CD4-positive, alpha-beta T cell treated with Interleukin-17A for 1 hour (primary cell): ENCODE results near the gene PPP2R5D.
"Not testable (repeated sequence)": the region's sequence is repeated elsewhere in the genome, so short reads cannot be mapped to it uniquely, and the experiment has no call there.

Experiments
- DNase-seq: peaks from one replicate; pipeline ENCODE4 v3.0.0-alpha.2; 2020

PPP2R5D gene

DNA sequence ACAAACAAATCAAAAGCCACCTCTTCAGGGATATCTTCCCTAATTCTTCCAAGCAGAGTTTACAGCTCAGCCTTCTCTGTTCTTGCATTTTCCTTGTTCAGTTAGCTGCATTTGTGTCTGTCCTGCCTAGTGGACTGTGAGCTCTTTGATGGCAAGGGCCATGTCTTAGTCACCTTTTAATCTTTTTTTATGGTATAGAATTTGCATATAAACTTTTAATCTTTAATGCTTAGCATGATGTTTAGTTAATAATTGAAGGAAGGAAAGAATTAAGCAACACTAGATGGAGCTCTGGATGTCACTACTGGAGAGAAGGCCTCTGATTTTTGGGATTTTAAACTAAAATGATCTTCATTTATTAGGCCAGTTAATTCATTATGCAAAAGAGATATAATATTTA is 12.1 kb downstream of the PPP2R5D start:
- no peak for DNase-seq

DNA sequence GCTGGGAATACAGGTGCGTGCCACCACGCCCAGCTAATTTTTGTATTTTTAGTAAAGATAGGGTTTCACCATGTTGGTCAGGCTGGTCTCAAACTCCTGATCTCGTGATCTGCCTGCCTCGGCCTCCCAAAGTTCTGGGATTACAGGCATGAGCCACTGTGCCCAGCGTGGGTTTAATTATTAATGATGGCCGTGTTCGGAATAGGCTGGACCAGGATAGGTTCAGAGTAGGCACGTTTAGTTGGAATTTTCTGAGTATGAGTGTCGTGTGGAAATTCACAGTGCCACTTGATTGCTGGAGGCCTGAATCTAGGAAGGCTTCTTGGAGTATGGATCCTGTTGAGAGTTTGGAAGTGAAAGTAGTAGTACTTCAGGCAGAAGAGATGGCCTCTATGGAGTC is 13.8 kb downstream of the PPP2R5D start:
- not testable (repeated sequence) for DNase-seq

DNA sequence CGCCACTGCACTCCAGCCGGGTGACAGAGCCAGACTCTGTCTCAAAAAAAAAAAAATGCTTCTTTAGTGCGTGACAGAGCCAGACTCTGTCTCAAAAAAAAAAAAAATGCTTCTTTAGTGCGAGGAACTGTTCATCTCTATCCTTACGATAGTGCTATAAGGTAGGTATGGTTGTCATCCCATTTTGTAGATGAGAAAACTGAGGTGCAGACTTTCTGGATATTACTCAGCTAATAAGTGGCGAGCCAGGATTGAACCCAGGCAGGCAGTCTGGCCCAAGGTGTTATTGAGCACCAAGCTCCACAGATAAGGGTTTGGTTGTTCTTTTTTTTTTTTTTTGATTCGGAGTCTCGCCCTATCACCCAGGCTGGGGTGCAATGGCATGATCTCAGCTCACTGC is 17.5 kb downstream of the PPP2R5D start:
- no peak for DNase-seq

DNA sequence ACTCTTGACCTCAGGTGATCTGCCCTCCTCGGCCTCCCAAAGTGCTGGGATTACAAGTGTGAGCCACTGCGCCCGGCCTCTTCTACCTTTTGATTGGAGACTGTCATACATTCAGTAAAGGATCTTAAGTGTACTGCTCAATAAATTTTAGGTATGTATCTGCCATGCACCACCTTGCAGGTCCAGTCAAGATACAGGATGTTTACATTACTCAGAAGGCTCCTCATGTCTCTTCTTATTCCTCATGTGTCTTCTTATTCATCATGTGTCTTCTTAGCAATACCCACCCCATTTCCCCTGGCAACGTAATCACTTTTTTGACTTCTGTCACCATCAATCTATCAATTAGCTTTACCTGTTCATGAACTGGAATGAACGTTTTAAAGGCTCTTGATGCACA is 21.5 kb downstream of the PPP2R5D start:
- no peak for DNase-seq

DNA sequence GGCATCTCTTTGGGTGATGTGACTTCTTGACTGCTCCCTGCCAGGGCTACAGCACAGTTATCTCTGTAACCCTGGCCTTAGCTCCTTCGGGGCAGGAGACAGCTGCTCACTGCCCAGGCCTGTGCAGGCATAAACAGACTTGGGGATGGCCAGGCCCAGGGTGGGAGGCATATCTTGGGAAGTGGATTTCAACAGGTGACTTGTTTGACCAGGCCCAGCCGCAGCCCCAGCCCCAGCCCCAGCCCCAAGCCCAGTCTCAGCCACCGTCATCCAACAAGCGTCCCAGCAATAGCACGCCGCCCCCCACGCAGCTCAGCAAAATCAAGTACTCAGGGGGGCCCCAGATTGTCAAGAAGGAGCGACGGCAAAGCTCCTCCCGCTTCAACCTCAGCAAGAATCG is 21.9 kb downstream of the PPP2R5D start:
- DNase-seq = no peak

DNA sequence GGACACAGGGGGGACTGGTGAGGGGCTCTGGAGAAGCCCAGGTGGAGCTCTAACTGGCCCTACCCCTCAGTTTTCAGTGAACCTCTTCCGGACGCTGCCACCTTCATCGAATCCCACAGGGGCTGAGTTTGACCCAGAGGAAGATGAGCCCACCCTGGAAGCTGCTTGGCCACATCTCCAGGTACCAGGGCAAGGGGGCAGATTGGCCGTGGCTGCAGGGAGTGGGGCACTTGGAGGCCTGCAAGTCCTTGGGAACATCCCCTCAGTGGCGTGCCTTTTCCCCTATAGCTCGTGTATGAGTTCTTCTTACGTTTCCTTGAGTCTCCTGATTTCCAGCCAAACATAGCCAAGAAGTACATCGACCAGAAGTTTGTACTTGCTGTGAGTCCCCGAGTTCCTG is 22.8 kb downstream of the PPP2R5D start:
- no peak for DNase-seq

DNA sequence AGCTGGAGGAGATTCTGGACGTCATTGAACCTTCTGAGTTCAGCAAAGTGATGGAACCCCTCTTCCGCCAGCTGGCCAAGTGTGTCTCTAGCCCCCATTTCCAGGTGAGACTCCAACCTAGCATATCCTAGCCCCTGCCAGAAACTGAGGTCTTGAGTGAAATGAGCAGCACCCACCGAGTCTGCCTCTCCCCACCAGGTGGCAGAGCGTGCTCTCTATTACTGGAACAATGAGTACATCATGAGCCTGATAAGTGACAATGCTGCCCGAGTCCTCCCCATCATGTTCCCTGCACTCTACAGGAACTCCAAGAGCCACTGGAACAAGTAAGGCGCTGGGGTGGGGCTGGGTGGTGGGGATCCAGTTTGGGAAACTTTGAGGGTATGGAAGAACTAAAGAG is 24.8 kb downstream of the PPP2R5D start:
- DNase-seq = peak; percentile 46

DNA sequence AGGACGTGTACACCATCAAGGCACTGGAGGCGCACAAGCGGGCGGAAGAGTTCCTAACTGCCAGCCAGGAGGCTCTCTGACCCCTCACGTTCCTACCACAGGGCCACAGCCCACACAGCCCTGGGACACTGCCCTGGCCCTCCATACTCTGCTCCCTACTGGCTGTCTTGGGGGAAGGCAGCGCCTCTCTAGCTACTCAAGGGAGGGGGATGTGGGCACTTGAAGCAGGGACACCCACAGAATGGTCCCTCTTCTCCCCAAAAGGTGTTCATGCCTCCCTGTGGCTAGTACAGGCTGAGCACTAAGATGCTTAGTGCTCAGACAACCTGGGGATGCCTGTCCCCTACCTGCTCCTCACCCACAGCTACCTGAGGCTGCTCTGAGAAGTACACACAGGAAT is 26.8 kb downstream of the PPP2R5D start:
- no peak for DNase-seq

DNA sequence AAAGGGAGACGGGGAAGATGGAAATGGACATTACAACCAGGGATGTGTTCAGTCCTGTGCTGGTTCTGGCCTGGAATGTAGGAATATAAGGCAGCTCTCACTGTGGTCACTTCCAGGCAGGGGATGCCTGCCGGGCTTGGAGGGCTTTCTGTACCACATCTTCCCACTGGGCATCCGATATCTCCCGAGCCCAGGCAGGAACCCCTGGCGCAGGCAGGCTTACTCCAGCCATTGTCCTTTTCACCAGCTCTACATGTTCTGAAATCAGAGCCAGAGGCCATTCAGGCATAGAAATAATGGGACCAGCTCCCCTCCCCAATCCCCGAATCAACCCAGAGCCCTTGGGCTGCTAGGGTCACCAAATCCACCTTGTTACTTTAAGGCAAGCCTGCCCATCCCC is 28.0 kb downstream of the PPP2R5D start:
- no peak for DNase-seq

DNA sequence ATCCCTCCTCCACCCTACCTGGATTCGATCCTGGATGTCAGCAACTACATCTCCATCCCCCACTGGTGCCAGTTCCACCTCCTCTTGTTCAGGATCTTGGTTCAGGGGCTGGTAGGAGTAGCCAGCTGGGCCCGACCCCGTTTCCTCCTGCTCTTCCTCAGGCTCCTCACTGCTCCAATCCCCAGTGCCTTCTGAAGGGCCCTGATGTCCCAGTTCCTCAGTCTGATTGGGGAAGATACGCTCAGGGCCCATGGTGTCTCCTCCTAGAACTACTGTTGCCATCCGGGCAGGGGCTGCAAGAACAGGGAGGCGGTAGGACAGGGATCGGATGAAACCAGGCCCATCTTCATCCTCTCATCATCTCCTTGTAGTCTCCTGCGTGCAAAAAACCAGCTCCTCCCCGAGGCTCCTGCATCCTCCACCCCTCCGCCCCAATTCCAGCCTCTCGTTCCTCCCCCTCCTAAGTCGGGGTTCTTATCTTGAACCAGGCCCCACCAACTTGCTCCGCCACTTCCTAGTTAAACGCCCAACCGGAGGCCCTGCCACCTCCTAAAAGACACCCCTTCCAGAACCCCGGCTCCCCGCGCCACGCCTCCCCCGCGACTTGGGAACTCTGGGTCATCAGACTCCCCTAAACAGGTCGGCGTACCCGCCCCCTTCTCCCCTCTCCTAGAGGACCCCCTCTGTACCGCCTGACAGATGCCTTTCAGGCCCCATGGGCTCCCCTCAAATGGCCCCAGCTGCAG is 28.9 kb downstream of the PPP2R5D start:
- no peak for DNase-seq

DNA sequence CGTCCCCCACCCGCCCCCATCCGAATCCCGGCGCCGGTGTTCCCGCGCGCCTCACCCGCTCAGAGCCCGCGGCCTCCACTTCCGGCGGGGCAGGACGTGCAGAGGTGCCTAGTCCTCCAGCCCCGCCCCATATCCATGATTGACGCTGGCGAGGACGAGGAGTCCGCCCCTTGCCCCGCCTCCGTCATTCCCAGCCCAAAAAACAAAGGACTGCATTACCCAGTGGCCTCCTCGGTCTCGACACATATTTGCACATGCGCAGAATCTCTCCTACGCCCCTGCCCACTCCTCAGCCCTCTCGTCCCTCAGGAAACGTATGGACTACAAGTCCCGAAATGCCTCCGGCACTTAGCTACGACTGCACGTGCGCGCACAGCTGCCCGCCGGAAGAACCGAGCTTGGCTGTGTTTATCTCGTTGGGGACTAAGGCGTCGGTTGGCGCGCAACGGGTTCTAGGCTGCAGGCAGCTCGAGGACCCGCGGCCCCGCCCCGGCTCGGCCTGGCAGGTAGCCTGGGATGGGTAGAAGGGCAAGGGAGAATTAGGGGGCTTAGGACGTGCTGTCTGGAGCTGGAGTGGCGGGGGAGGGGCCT is 29.6 kb downstream of the PPP2R5D start, which contains the start of the genes KLHDC3 and MEA1:
Gene KLHDC3, plus strand, starts transcription at position 407 of the 591 bp plus-strand sequence. CDS start 2,944 bp downstream, outside the sequence.
Gene MEA1, minus strand, starts transcription at position 104 of the 591 bp plus-strand sequence. CDS start 133 bp downstream, outside the sequence.
- DNase-seq = peak; percentile 100

DNA sequence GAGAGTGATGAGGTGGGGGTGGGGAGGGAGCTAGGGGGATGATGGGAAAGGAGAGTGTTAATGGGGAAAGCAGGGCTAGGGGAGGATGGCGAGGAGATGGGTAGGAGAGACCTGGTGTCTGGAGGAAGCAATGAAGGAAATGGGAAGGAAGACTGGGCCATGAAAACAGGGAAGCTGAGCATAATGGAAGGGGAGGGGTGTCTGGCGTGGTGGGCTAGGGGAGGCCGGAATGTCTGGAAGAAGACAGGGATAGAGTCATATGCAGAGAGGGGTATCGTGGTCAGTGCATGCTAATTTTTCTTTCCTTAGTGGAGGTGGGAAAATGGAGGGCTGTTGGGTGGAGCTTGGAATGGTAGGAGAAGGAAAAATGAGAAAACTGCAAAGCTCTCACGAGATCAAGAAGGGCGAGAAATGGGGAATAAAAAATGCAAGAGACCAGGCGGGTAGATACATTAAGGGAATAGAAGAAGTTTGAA is 30.1 kb downstream of the PPP2R5D start:
- DNase-seq = no peak

DNA sequence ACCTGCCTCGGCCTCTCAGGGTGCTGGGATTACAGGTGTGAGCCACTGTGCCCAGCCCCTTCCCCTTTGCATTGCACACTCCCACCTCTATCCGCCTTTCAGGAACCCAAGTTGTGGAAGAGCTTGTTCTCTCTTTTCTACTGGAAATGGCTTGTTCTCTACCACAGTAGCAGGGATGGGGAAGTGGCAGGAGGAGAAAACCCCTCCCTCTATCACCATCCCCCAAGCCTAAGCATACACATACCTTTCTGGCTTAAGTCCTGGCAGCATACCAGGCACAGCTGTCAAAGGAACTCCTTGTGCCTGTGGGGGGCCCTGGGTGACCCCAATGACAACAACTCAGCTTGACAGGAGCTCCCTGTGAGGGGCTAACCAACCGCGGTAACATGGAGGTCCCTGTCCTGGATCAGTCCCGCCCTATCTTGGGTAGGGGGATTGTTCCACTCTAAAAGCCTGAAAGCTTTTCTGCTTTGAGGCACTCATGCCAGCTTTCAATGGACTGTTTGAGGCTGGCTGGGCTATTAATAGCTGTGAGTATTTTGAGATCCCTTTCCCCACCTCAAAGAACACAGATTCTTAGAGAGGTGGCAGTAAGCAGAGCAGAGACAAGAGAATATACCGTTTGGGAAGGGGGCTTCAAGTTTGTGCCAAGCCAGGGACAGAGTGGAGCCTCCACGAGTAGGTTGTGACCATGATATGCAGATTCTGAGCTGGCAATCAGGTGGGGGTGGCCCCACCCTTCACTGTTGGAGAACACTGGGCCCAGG is 32.0 kb downstream of the PPP2R5D start:
- DNase-seq = no peak

DNA sequence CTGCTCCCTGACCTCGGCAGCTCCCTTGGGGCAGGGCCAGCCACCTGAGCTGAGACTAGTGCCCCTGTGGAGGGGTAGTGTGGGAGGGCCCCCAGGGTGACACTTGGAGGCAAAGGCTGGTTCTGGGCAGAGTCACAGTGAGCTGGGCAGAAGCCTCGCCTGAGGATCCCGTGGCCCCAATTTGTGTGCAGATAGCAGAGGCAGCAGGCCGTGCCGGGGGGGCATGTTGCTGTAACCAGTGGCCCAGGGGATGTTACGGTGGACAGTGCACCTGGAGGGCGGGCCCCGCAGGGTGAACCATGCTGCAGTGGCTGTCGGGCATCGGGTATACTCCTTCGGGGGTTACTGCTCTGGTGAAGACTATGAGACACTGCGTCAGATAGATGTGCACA is 32.6 kb downstream of the PPP2R5D start:
- DNase-seq = no peak

DNA sequence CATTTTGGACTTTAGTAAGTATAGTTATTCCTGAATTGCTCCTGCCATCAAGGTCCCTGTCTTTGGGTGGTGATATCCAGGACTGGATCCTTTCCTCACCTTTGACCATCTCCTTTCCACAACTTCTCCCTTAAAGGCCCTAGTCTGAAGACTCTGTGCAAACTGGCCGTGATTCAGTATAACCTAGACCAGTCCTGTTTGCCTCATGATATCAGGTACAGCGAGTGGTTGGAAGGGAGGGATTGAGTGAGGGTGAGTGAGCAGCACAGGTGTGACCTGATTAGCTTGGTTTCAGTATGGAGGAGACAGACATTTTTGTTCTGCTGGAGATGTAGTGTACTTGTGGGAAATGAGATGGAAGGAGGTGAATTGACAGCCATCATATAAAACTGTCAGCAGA is 34.8 kb downstream of the PPP2R5D start:
- DNase-seq = no peak

DNA sequence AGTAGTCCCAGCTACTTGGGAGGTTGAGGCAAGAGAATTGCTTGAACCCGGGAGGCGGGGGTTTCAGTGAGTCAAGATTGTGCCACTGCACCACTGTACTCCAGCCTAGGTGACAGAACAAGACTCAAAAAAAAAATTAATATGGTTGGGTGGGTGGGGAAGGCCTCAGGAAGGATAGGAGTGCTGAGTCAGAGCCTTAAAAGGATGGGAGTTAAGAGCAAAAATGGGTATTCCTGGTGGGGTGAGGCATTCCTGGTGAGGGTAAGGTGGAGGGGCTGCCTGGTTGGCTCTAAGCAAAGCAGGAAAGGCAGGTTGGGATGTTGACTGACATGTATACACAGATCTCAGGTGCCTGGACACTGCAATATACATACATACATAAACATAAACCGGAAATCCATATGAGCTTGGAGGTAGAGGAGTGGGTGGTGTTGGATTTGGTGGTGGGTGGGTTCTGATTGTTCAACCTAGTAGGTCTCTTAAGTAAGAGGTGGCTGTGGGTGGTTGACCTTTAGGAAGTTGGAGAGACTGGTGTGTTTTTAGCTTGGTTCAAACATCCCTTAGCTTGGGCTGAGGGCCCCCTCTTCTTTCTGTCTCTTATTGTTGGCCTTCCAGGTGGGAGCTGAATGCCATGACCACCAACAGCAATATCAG is 35.8 kb downstream of the PPP2R5D start:
- DNase-seq = no peak

DNA sequence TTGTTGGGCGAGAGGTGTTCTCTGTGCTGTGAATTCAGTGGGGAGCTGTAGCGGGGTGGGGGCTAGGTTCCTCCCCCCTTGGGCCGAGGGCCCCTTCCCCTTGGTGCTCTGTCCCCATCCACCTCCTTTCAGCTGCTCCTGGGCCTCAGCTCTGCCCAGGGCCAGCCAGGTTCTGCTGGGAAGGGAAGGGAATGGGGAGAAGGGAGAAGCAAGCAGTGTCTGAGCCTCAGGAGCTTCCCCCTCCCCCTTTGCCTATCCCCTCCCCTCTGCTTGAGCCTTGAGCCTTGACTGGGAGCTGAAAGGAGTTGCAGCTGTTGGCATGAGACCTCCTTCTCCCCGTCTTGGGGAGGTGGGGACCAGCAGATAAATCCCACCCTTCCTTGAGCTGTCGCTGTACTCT is 36.5 kb downstream of the PPP2R5D start:
- DNase-seq = no peak

DNA sequence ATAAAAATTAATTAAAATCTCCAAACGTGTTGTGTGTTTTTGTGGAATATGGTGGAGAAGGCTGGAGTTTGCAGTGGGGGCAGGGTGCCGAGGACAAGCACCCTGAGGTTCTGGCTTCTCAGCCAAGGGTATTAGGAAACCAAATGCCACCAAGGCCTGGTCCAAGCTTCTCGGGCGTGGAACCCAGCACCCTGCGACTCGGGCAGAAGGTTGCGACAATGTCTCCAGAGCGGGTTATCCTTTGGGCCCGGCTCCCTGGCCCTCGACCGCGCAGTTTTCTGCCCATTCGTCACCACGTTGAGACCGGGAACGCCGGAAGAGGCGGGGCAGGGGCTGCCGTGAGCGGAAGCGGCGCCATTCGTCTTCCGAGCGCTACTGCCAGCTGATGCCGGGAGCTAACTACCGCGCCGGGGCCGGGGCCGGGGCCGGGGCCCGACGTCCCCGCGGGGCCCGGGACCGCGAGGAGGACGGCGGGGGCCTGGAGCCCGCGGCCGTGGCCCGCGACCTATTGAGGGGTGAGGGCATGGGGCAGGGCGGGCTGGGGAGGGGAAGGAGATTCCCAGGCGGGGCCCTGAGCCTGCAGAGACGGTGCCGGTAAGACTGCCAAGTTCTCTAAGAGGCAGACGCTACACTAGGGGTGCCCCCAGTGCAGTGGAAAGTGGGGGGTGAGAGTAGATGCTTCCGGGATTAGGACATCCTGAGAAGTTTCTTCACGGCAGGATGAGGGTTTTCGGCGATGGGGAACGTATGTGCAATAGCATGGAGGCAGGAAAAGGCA is 37.1 kb downstream of the PPP2R5D start, which contains the start of gene RRP36:
Gene RRP36, plus strand, starts transcription at position 354 of the 778 bp plus-strand sequence. Its CDS starts 32 bp downstream, at position 386.
- DNase-seq = peak; percentile 65

DNA sequence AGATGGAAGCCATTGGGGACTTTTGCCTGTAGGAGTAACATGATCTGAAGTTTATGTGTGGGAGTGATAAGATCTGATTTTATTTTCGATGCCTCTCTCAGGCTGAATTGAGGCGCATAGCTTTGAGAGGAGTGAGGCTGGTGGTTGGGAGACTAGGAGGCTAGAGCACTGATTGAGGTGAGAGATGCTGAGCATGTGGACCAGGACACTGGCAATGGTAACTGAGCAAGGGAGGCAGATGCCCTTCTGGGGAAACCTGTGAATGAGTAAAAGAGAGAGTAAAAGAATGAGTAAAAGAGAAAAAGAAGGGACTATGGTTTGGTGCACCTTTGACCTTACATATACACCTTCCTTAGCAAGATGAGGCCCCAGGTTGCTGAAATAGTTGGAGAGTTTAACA is 40.1 kb downstream of the PPP2R5D start:
- no peak for DNase-seq

DNA sequence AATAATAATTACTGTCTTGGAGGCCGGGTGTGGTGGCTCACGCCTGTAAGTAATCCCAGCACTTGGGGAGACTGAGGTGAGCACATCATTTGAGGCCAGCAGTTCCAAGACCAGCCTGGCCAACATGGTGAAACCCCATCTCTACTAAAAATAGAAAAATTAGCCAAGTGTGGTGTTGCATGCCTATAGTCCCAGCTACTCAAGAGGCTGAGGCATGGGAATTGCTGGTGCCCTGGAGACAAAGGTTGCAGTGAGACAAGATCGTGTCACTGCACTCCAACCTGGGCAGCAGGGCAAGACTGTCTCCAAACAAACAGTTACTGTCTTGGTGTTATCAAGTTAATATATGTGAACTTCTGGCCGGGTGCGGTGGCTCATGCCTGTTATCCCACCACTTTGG is 42.0 kb downstream of the PPP2R5D start:
- no peak for DNase-seq

DNA sequence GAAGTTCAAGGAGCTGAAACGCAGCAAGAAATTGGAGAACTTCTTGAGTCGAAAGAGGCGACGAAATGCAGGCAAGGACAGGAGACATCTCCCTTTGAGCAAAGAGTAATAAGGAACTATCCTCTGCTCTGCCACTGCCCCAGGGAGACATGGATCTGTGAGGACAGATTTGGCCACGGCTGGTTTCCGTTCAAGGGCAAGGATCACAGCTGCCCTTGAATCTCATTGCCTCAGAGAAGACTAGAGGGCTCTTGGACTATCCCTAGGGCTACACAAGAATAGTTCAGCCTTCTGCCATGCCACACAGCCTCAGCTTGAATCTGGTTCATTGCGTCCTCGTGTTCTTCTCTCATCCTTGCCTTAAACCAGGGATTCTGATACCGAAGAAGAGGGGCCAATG is 44.8 kb downstream of the PPP2R5D start:
- no peak for DNase-seq

DNA sequence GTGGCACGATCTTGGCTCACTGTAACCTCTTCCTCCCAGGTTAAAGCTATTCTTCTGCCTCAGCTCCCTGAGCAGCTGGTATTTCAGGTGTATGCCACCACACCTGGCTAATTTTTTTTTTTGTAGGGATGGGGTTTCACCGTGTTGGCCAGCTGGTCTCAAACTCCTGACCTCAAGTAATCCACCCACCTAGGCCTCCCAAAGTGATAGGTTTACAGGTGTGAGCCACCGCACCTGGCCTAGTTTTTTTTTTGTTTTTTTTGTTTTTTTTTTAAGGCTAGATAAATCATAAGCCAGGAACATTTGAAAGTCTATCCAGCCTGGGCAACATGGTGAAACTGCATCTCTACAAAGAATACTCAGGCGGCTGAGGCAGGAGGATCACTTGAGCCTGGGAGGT is 48.0 kb downstream of the PPP2R5D start:
- no peak for DNase-seq
